GM06990 (cell line): Measurements from ENCODE around the gene MRPL2.

Experiments used
- DNase-seq: peaks from one replicate; pipeline ENCODE4 v3.0.0-alpha.2; 2011; ENCODE audit not compliant: insufficient read length; ENCODE audit errors: extremely low read depth
- H3K27me3 ChIP-seq: replicated peaks from 2 replicates; pipeline ENCODE4 v1.6.0; 2011; ENCODE audit warnings: low read length; ENCODE audit not compliant: control insufficient read depth, insufficient read depth
- H3K36me3 ChIP-seq: 2 replicates; pipeline ENCODE4 v1.5.1; 2011; ENCODE audit warnings: low read length; ENCODE audit not compliant: control insufficient read depth, insufficient read depth
- H3K4me3 ChIP-seq: replicated peaks from 2 replicates; pipeline ENCODE4 v1.5.1; 2011; ENCODE audit warnings: low read depth, mild to moderate bottlenecking, control low read depth, low read length
- TF ChIP-seq, protein P1 (sequence below): IDR thresholded peaks from 2 replicates; pipeline ENCODE4 v1.5.1; 2011; ENCODE audit warnings: low read length, control low read depth, mild to moderate bottlenecking, inconsistent platforms; ENCODE audit not compliant: insufficient read depth, poor library complexity, severe bottlenecking

The MRPL2 gene

GRCh38 chr6:43078691-43079090 is 19.5 kb upstream of the MRPL2 start:
- Histone ChIP-seq H3K27me3 (no peaks in the 10 kb centered on the region), H3K36me3 (no peaks in the 10 kb centered on the region), H3K4me3 (no peak overlapping the region)
- TF ChIP-seq, protein P1, sequence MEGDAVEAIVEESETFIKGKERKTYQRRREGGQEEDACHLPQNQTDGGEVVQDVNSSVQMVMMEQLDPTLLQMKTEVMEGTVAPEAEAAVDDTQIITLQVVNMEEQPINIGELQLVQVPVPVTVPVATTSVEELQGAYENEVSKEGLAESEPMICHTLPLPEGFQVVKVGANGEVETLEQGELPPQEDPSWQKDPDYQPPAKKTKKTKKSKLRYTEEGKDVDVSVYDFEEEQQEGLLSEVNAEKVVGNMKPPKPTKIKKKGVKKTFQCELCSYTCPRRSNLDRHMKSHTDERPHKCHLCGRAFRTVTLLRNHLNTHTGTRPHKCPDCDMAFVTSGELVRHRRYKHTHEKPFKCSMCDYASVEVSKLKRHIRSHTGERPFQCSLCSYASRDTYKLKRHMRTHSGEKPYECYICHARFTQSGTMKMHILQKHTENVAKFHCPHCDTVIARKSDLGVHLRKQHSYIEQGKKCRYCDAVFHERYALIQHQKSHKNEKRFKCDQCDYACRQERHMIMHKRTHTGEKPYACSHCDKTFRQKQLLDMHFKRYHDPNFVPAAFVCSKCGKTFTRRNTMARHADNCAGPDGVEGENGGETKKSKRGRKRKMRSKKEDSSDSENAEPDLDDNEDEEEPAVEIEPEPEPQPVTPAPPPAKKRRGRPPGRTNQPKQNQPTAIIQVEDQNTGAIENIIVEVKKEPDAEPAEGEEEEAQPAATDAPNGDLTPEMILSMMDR, result no peak
- DNase-seq, result no peak

- TF ChIP-seq, protein P1, result no peak
- DNase-seq, result no peak
- no peaks in the 10 kb centered on the region for H3K27me3 ChIP-seq
- no peak overlapping the region for H3K4me3 ChIP-seq
- no peaks in the 10 kb centered on the region for H3K36me3 ChIP-seq
Measured at GRCh38 chr6:43077981-43078511, 18.8 kb upstream of the MRPL2 start.

- no peak for DNase-seq
Measured at GRCh38 chr6:43077333-43077809, 18.1 kb upstream of the MRPL2 start.

GRCh38 chr6:43076464-43077332 is 17.5 kb upstream of the MRPL2 start:
- no peaks in the 10 kb centered on the region for H3K27me3 ChIP-seq
- TF ChIP-seq, protein P1, result no peak
- DNase-seq, result no peak
- peak overlapping the region; percentile 60 for H3K4me3 ChIP-seq
- H3K36me3 ChIP-seq, result no peaks in the 10 kb centered on the region; the same call in 1 of the 2 replicates

More at GRCh38 chr6:43077333-43077809, 18.1 kb upstream of the MRPL2 start:
- TF ChIP-seq, protein P1, result no peak
- Histone ChIP-seq H3K4me3 (no peak overlapping the region), H3K27me3 (no peaks in the 10 kb centered on the region), H3K36me3 (no peaks in the 10 kb centered on the region; the same call in 1 of the 2 replicates)

GRCh38 chr6:43075670-43076463 is 16.6 kb upstream of the MRPL2 start, which contains the start of gene PTK7:
TSS of gene PTK7 (plus strand) at chr6:43076314. CDS start at chr6:43076489, 175 bp downstream.
- Histone ChIP-seq H3K27me3 (no peaks in the 10 kb centered on the region), H3K36me3 (no peaks in the 10 kb centered on the region; the same call in none of the 2 replicates), H3K4me3 (peak within 1 kb of the TSS; percentile 60)
- TF ChIP-seq, protein P1, result no peak
- no peak for DNase-seq
